Activated naive CD8-positive, alpha-beta T cell treated with anti-CD3 and anti-CD28 coated beads for 36 hours (primary cell): Measurements from ENCODE around the gene USH1C. TPM values are rescaled to one million over a fixed set of nuclear protein-coding genes. Genes with fewer than 3 reads are reported as not detected.
A peak's percentile ranks its signal among the peaks of the same experiment; 100 is the strongest.

Experiments
- DNase-seq: peaks from one replicate; pipeline ENCODE4 v3.0.0; 2021
- H3K27ac Mint-ChIP-seq: one replicate; pipeline ENCODE4 v1.8.0; 2022; ENCODE audit warnings: mild to moderate bottlenecking, moderate library complexity, mixed read lengths
- H3K27me3 Mint-ChIP-seq: one replicate; pipeline ENCODE4 v1.8.0; 2022; ENCODE audit warnings: mild to moderate bottlenecking, mixed read lengths
- H3K36me3 Mint-ChIP-seq: one replicate; pipeline ENCODE4 v1.8.0; 2021; ENCODE audit warnings: mild to moderate bottlenecking, mixed read lengths
- H3K4me1 Mint-ChIP-seq: one replicate; pipeline ENCODE4 v1.8.0; 2021; ENCODE audit warnings: mixed read lengths
- H3K4me3 Mint-ChIP-seq: one replicate; pipeline ENCODE4 v1.8.0; 2022; ENCODE audit warnings: mild to moderate bottlenecking, moderate library complexity, mixed read lengths
- H3K9me3 Mint-ChIP-seq: one replicate; pipeline ENCODE4 v1.8.0; 2022; ENCODE audit warnings: mixed read lengths
- total RNA-seq, 2 experiments: library from RNA; stranded (reverse); gene quantifications; one replicate each; pipeline ENCODE4 v1.2.3, GENCODE V29; 2021

Gene USH1C
- total RNA-seq, 2 experiments from 2014 or later, result not detected

DNA sequence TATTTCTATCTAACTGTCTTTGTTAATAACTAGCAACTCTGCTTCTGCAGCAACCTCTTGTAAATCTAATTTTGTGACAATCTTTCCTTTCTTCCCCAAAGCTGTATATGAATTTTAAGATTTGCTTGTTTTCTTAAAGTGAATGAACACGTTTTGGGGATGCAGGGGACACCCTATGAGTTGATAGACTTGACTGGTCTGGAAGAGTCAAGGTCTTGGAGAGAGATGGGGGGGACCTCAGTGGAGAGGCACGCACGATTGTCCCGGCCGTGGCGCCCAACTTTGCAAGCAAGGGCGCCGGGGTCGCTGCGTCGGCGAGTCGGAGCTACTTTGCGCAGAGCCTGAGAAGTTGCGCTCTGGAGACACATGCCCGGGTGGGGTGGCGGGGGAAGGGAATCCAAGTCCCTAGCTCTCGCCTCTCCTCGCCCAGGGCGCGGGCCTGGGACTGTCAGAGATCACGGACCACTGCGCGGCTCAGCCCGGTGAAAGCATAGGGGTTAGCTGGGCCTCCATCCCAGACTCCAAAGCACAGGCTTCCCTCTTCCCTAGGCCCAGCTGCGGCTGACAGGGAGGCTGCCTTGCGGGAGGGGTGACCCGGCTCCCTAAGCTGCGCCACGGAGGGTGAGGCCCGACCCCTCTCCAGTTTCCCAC, 68.4 kb downstream of the USH1C start:
- Mint-ChIP-seq H3K4me1 (no peaks in the 10 kb centered on the region), H3K27ac (no peak overlapping the region), H3K36me3 (no peaks in the 10 kb centered on the region), H3K27me3 (peaks cover 71% of the 10 kb centered on the region), H3K4me3 (peak overlapping the region; percentile 15), H3K9me3 (no peaks in the 10 kb centered on the region)
- DNase-seq, result no peak

DNA sequence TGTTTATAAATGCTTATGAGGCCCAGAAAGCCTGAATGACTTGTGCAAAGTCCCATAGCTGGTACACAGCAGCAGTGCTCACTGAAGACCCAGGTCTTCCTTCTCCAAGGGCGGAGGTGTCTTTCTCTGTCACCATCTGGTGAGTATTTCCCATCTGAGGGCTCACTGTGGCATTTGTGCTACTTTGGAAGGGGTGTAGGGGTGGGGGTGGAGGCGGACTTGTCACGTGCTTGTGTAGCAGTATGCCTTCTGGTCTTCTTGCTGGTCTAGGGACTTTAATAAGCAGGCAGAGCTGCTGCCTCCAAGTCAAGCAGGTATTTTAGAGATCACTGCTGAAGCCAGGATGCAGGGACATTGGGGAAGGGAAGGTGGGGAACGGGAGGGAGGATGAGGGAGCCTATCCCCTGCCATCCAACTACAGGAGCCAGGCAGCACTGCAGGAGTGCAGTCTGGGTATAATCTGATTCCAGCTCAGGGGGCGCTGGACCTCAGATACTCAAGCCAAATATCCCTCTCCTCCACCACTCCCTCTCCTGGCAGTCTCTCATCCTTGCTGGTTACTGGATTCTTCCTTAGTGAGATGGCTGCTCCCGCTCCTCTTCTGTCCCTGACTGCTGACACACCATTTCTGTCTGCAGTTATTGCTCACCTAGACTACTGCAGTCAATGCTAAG, 71.0 kb downstream of the USH1C start:
- Mint-ChIP-seq H3K9me3 (no peaks in the 10 kb centered on the region), H3K36me3 (no peaks in the 10 kb centered on the region), H3K4me1 (no peaks in the 10 kb centered on the region), H3K4me3 (no peak overlapping the region), H3K27ac (no peak overlapping the region), H3K27me3 (peaks cover 53% of the 10 kb centered on the region)
- no peak for DNase-seq

GRCh38 chr11:17472467-17472866, 71.7 kb downstream of the USH1C start:
- H3K27ac Mint-ChIP-seq, result no peak overlapping the region
- peaks cover 47% of the 10 kb centered on the region for H3K27me3 Mint-ChIP-seq
- no peaks in the 10 kb centered on the region for H3K9me3 Mint-ChIP-seq
- no peaks in the 10 kb centered on the region for H3K4me1 Mint-ChIP-seq
- no peaks in the 10 kb centered on the region for H3K36me3 Mint-ChIP-seq
- no peak overlapping the region for H3K4me3 Mint-ChIP-seq
- DNase-seq, result no peak

DNA sequence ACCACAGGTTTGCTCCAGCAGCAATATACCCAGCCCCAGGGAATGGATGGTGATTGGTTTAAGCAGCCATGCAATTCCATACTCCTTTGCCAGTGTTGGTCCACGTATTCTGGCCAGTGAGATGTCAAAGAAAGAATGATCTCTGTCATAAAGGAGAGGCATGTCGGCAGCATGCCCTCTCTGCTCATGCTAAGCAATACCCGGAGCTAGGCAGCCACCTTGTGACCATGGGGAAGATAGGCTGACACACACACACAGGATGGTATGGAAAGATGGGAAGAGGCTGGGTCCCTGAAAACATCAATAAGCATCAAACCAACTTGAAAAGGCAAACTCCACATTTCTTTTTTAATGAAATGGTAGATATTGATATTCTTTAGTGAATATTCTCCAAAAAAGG, 72.7 kb downstream of the USH1C start:
- H3K27me3 Mint-ChIP-seq, result peaks cover 39% of the 10 kb centered on the region
- no peaks in the 10 kb centered on the region for H3K36me3 Mint-ChIP-seq
- H3K4me1 Mint-ChIP-seq, result no peaks in the 10 kb centered on the region
- H3K27ac Mint-ChIP-seq, result no peak overlapping the region
- no peak for DNase-seq
- H3K9me3 Mint-ChIP-seq, result no peaks in the 10 kb centered on the region
- H3K4me3 Mint-ChIP-seq, result no peak overlapping the region

- no peak overlapping the region for H3K27ac Mint-ChIP-seq
These were observed 74.2 kb downstream of the USH1C start for GRCh38 chr11:17469998-17470397.

DNA sequence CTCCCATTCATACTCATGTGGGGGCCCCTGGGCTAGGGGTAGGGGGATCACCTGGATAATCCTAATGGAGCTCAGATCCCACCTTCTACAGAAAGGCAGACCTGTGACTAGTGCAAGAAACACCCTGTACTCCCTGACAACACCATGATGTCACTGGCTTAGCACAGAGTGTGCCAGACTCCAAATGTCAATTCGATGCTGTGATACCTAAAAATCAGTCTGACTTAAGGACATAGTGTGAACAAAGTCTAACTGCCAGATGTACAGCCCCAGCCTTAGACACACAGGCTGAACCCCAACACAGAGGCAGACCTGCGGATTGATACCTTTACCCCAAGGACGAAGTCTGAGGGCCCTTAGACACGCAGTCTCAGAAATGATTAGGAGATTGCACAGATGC, 76.1 kb downstream of the USH1C start:
- Mint-ChIP-seq H3K27me3 (peaks cover 6% of the 10 kb centered on the region), H3K4me1 (no peaks in the 10 kb centered on the region), H3K36me3 (no peaks in the 10 kb centered on the region), H3K4me3 (no peak overlapping the region), H3K9me3 (no peaks in the 10 kb centered on the region), H3K27ac (no peak overlapping the region)
- no peak for DNase-seq

More at GRCh38 chr11:17469998-17470397, 74.2 kb downstream of the USH1C start:
- H3K36me3 Mint-ChIP-seq, result no peaks in the 10 kb centered on the region
- no peaks in the 10 kb centered on the region for H3K4me1 Mint-ChIP-seq
- peaks cover 25% of the 10 kb centered on the region for H3K27me3 Mint-ChIP-seq
- no peak for DNase-seq
- no peak overlapping the region for H3K4me3 Mint-ChIP-seq
- no peaks in the 10 kb centered on the region for H3K9me3 Mint-ChIP-seq

- H3K4me3 Mint-ChIP-seq, result no peak overlapping the region
- no peaks in the 10 kb centered on the region for H3K36me3 Mint-ChIP-seq
- H3K4me1 Mint-ChIP-seq, result no peaks in the 10 kb centered on the region
- no peaks in the 10 kb centered on the region for H3K9me3 Mint-ChIP-seq
- H3K27ac Mint-ChIP-seq, result no peak overlapping the region
- H3K27me3 Mint-ChIP-seq, result peaks cover 3% of the 10 kb centered on the region
- DNase-seq, result no peak
These were observed 80.6 kb downstream of the USH1C start for GRCh38 chr11:17463546-17464174.

GRCh38 chr11:17462940-17463339, 81.3 kb downstream of the USH1C start:
- Mint-ChIP-seq H3K4me3 (no peak overlapping the region), H3K27me3 (peaks cover 3% of the 10 kb centered on the region), H3K27ac (no peak overlapping the region), H3K4me1 (no peaks in the 10 kb centered on the region), H3K36me3 (no peaks in the 10 kb centered on the region), H3K9me3 (no peaks in the 10 kb centered on the region)
- DNase-seq, result no peak

DNA sequence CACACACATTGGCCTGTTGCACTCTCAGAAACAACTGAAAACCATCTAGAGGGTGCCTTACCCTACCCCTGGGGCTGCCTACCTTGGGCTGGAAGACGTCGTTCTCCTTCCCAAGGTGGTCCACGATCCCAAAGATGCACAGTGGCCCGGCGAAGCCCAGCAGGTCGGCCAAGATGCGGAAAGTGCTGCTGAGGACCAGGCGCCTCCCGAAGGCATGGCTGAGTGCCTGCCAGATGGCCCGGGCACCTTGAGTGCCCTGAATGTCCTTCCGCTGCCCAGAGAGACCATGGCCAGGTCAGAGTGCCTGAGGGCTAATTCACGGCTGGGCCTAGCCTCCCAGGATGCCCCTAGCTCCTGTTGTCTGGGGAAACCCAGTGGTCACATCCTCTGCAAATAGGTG, 83.8 kb downstream of the USH1C start:
- Mint-ChIP-seq H3K4me3 (no peak overlapping the region), H3K36me3 (no peaks in the 10 kb centered on the region), H3K27me3 (peaks cover 3% of the 10 kb centered on the region), H3K27ac (no peak overlapping the region), H3K9me3 (no peaks in the 10 kb centered on the region), H3K4me1 (no peaks in the 10 kb centered on the region)
- DNase-seq, result no peak

DNA sequence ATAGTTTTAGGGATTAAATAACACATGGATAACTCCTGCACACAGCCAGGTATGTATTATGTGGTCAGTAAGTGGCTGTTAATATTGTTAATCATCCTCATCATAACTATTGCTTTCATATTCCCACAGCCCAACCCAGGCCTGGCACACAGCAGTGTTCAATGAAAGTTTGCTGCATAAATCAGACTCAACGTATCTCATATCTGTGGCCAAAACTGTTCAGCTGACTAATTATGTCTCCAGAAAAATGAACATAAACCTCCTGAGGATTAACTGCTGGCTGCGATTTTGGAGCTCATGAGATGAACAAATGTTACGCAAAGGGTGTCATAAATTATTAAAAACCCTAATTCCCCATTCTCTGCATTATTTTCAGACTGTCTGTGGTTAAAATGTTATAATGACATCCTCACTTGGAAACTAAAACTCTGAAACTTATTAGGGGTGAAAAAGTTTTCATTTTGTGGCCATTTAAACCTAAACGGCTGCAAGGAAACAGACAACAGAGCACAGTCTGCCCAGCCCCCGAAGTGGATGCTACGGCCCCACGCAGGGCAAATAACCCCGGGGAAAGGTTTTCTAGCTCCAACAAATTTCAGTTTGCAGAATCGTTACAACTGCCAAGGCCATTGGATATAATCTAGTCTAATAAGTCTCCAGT, 84.8 kb downstream of the USH1C start:
- Mint-ChIP-seq H3K36me3 (no peaks in the 10 kb centered on the region), H3K4me3 (no peak overlapping the region), H3K9me3 (no peaks in the 10 kb centered on the region), H3K27me3 (peaks cover 3% of the 10 kb centered on the region), H3K27ac (no peak overlapping the region), H3K4me1 (no peaks in the 10 kb centered on the region)
- no peak for DNase-seq

DNA sequence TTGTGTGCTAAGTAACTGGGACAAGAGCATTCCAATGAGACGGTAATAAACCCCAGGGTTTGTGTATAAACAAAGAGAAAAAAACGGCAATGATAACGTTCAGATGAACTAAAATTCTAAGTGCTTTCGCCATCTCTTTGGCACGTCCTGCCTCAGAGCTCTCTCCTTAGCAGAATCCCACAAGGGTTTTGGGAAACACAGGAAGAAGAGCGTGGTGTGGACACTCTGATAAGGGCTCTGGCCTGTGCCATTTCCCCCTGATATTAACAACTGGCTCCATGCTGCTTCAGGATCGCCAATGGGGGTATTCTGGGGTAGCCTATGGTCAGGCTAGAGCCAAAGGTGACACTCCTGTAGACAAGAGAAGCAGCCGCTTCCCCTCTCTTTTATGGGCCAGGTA, 85.9 kb downstream of the USH1C start:
- Mint-ChIP-seq H3K27ac (no peak overlapping the region), H3K4me3 (no peak overlapping the region), H3K36me3 (no peaks in the 10 kb centered on the region), H3K4me1 (no peaks in the 10 kb centered on the region), H3K27me3 (peaks cover 3% of the 10 kb centered on the region), H3K9me3 (no peaks in the 10 kb centered on the region)
- no peak for DNase-seq

DNA sequence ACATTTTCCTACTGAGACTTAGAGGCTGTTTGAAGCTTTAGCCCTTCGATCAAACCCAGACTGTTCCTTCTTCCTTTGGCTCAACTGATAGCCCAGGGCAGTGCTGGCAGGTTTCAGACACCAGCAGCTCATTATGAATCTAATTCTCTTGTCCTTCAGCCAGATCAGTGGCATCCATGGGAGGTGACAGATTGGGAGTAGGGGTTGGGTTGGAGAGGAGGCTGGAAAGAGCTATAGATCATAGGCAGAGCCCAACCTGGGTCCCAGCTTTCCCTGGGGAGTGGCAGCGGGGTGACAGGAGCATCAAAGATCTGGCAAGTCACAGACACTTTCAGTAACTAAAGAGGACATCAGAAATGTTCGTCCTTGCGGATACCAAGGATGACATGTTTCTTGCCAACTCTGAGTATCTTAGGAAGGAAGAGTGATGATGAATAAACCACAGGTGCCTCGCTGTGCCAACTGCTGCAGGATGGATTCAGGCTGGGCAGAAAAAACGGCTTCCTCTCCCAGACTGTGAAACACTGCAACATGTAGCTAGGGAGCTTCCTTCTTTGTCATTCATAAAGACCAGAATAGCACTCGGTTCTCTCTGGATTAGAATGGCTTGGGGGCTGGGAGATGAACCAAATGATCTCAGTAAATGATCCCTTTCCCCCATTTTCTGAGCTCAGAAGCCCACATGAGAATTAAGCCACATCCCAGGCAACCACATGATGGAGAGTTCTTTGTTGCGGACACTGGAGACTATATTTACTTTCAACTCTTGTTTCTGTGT, 86.6 kb downstream of the USH1C start:
- Mint-ChIP-seq H3K9me3 (no peaks in the 10 kb centered on the region), H3K4me3 (no peak overlapping the region), H3K27me3 (peaks cover 2% of the 10 kb centered on the region), H3K4me1 (no peaks in the 10 kb centered on the region), H3K27ac (no peak overlapping the region), H3K36me3 (no peaks in the 10 kb centered on the region)
- DNase-seq, result no peak

- Mint-ChIP-seq H3K36me3 (no peaks in the 10 kb centered on the region), H3K4me1 (no peaks in the 10 kb centered on the region), H3K27me3 (peaks cover 10% of the 10 kb centered on the region), H3K27ac (no peak overlapping the region), H3K9me3 (no peaks in the 10 kb centered on the region), H3K4me3 (no peak overlapping the region)
- DNase-seq, result no peak
These were observed 91.5 kb downstream of the USH1C start for GRCh38 chr11:17452668-17453067.

DNA sequence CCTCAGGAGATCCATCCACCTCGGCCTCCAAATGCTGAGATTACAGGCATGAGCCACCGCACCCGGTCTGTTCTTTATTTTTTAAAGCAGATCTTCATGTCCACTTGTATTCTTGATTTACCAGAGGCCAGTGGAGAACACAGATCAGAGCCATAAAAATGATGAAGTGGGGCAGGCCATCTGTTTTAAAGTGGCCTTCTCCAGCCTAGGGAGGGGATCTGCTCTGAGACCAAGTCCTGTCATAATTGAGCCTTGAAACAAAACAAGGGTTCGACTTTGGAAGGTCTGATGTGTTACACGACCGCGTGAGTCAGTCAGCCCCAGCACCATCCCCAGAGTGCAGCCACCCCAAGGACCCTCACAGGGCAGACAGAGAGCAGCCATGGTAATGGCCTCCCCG, 95.1 kb downstream of the USH1C start:
- Mint-ChIP-seq H3K4me1 (no peaks in the 10 kb centered on the region), H3K9me3 (no peaks in the 10 kb centered on the region), H3K4me3 (no peak overlapping the region), H3K27ac (no peak overlapping the region), H3K36me3 (no peaks in the 10 kb centered on the region), H3K27me3 (peaks cover 10% of the 10 kb centered on the region)
- DNase-seq, result no peak

DNA sequence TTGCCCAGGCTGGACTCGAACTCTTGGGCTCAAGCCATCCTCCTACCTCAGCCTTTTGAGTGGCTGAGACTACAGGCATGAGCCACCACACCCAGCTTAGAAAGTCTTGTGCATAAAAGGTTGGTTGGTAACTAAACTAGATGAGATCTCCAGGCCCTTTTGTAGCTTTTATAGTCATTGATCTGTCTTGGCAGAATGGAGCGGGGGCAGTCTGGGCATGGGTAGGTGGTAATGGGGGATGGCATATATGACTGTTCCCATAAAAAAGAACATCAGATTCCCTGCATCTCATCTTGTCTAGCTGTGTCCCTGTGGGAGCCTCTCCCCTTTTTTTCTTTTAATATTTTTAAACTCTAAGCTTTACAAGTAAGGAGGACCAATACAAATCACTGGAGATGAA, 97.7 kb downstream of the USH1C start:
- Mint-ChIP-seq H3K27me3 (peaks cover 4% of the 10 kb centered on the region), H3K27ac (no peak overlapping the region), H3K36me3 (no peaks in the 10 kb centered on the region), H3K9me3 (no peaks in the 10 kb centered on the region), H3K4me3 (no peak overlapping the region), H3K4me1 (no peaks in the 10 kb centered on the region)
- no peak for DNase-seq
